Kasumi-1 (cell line): ENCODE data around the gene SP140.
"Not testable (repeated sequence)": the region's sequence is repeated elsewhere in the genome, so short reads cannot be mapped to it uniquely, and the experiment has no call there.

Experiments used
- DNase-seq, 2 experiments: peaks; one replicate each; lab custom pipeline; 2025; lab: John Stamatoyannopoulos, UW

SP140 gene

GRCh38 chr2:230326453-230327417, 101.2 kb downstream of the SP140 start, which contains the start of gene SP140L:
Gene SP140L, plus strand, starts transcription at chr2:230327193. Its CDS starts 77 bp downstream, at chr2:230327270.
- DNase-seq, result peak; percentile 49 to 57

DNA sequence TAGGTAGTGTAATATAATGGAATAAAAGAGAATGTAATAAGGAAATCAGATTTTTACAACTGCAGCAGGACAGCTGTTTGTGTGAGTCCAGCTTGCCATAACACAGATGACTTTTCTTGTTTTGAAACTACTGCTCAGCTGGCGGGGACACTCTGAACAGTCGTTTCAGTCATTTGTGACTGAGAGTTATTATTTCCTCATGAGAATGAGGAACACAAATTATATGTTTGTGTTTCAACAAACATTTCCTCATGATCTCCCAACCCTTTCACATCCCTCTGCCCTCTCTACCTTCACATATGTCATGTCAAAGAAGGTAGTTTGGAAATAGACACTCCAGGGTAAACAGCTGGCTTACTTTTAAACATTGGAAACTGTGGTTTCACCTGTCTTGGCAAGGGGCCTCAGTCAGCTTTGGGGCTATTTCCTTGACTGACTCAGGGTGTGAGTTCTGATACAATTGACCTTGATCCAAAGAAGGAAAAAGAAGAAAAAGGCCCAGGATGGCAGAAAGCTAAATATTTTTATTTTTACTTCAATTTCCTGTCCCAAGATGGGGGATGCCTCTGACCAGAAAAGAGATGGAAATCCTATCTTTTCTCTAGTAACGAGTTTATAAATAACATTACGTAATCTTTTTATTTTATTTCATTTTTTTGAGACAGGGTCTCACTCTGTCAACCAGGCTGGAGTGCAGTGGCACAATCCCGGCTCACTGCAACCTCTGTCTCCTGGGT, 102.0 kb downstream of the SP140 start:
- DNase-seq, result no peak

DNA sequence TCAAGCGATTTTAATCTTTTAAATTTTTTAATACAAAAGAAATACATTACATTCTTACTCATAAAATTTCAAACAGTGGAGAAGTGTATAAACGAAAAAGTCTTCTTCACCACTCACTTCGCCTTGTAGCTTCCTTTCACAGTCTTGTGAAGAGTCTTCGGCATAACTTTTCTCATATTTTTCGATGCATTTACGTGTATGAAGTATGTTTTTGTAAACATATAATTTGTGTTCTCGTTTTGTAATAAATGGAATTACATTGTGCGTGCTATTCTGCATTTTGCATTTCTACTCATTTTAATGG, 102.6 kb downstream of the SP140 start:
- no peak for DNase-seq

- no peak for DNase-seq
Measured at GRCh38 chr2:230329946-230330605, 104.5 kb downstream of the SP140 start.

GRCh38 chr2:230330725-230331124, 105.2 kb downstream of the SP140 start:
- DNase-seq, result no peak

- DNase-seq, result no peak
Measured at GRCh38 chr2:230335461-230335863, 109.9 kb downstream of the SP140 start.

DNA sequence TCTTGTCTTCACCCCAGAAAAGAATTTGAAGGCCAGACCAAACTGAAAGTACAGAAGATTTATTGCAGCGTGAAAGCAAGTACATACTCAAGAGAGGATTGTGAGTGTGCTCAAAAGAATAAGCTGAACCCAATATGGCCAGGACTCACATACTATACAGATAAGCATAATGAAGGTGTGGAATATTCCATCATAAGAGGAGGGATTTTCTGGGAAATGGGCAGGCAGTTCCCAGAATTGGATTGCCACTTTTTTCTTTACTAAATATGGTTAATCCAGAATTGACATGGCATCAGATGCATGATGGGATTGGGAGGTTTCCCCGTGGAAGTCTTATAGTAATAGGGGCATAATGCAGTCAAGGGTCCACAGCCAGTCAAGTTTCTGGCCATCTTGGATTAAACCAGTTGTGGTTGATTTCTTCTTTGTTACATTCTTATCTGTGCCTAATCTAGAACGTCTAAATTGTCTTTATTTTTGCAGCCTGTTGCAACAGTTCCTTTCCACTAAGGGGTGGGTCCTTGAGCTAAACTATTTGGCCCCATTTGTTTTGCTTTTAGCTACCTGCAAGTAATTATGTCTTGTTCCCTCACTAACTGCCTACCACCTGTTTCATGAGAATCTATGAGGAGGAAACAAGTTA, 110.4 kb downstream of the SP140 start:
- no peak for DNase-seq

- DNase-seq, result not testable (repeated sequence)
Measured at GRCh38 chr2:230341936-230342528, 116.5 kb downstream of the SP140 start.

DNA sequence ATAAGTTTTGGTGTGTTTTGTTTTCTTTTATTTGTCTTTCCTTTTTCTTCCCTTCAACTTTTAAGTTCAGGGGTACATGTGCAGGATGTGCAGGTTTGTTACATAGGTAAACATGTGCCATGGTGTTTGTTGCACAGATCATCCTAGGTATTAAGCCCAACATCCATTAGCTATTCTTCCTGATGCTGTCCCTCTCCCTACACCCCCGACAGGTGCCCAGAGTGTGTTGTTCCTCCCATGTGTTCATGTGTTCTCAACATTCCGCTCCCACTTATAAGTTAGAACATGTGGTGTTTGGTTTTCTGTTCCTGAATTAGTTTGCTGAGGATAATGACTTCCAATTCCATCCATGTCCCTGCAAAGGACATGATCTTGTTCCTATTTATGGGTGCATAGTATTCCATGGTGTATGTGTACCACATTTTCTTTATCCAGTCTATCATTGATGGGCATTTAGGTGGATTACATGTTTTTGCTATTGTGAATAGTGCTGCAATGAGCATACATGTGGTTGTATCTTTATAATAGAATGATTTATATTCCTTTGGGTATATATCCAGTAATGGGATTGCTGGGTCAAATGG, 117.6 kb downstream of the SP140 start:
- not testable (repeated sequence) for DNase-seq

DNA sequence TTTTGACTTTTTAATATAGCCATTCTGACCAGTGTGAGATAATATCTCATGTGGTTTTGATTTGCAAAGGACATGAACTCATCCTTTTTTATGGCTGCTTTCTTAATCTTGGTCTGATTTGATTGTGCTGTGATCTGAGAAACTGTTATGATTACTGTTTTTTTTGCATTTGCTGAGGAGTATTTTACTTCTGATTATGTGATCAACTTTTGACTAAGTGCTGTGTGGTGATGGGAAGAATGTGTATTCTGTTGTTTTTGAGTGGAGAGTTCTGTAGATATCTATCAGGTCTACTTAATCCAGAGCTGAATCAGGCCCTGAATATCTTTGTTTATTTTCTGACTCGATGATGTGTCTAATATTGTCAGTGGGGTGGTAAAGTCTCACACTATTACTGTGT, 118.2 kb downstream of the SP140 start:
- DNase-seq, result no peak

DNA sequence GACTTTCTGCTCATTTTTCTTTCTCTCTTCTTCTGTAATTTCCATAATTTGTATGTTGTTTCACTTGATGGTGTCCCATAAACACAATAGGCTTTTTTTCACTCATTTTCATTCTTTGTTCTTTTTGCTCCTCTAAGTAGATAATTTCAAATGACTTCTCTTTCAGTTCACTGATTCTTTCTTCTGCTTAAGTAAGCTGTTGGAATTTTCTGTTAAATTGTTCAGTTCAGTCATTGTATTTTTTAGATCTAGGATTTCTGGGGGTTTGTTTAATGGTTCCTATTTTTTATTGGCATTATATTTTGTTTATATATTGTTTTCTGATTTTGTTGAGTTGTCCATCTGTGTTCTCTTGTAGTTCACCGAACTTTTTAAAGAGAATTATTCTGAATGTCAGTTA, 120.9 kb downstream of the SP140 start:
- DNase-seq, result no peak

- no peak for DNase-seq
Measured at GRCh38 chr2:230346921-230347533, 121.5 kb downstream of the SP140 start.

DNA sequence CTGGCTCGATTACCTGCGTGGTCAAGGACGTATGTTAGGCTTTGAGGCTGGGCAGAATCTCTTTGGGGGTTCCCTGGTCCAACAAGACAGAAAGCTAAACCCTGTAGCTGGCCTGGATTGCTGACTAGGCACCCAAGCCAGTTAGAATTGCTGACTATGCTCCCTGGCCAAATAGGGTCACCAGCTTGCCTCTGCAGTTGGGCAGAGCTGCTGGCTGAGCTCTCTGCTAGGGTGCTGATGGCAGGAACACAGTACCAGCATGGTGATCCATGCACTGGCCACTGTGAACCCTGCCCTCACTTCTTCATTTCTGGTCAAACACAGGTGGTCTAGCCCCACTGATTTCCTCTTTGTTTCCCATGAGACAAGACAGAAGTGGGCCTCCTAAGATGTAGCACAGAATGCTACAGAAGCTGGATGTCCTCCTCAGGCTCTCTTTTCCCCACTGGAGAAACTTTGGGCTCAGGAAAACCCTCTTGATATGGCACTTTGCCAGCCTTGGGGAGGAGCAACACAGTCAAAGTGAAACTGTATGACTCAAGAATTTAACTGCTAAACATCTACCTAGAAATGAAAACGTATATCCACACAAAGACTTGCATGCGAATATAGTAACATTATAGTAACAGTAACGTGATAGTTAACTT, 122.2 kb downstream of the SP140 start:
- no peak for DNase-seq

DNA sequence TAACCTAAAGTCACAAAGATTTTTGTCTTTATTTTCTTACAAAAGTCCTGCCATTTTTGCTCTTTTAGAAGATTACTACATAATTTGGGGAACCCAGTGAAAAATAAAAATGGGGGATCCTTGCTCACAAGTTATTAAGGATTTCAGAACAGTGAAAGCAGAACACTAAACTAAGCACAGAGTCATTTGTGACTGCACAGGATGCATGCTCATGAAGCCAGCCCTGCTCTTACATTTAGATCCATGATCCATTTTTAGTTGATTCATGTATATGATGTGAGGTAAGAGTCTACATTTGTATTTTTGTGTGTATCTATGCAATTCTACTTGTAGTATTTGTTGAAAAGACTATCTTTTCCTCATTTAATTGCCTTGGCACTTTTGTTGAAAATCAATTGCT, 123.3 kb downstream of the SP140 start:
- DNase-seq, result no peak

- no peak for DNase-seq
Measured at GRCh38 chr2:230356084-230356483, 130.5 kb downstream of the SP140 start.

DNA sequence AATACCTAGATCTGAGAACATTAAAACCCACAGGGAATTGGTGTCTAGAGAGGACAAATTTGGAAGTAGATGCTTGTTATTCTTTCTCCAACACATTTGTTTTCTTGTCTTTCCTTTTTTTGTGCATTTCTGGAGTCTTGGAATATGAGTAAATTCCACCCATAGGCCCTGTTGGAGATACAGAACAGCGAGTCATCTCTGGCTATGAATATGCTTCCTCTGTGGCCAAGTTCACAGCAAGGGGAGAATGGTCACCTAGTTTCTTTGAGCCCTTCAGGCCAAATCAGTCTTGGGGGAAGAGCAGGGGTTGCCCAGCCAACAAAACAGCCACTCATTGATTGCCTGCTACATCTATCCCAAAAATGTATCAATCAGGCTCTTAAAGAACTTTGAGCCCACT, 132.8 kb downstream of the SP140 start:
- DNase-seq, result no peak

DNA sequence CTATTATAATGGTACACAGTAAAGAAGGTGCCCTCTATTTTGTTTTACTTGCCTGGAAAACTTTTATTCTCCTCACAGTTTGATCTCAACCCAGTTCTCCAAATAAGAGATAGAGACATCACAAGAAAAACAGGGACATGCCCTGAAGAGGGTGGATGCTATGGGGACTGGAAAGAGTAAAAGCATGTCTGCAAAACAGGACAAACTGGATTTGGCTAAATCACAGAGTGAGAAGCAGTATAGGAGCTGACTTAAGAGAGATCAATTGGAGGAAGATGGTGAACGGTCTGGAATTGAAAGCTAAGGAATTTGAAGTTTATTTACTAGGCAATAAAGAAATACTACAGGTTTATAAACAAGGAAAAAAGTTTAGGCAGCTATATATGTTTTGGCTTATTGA, 134.5 kb downstream of the SP140 start:
- DNase-seq, result no peak

DNA sequence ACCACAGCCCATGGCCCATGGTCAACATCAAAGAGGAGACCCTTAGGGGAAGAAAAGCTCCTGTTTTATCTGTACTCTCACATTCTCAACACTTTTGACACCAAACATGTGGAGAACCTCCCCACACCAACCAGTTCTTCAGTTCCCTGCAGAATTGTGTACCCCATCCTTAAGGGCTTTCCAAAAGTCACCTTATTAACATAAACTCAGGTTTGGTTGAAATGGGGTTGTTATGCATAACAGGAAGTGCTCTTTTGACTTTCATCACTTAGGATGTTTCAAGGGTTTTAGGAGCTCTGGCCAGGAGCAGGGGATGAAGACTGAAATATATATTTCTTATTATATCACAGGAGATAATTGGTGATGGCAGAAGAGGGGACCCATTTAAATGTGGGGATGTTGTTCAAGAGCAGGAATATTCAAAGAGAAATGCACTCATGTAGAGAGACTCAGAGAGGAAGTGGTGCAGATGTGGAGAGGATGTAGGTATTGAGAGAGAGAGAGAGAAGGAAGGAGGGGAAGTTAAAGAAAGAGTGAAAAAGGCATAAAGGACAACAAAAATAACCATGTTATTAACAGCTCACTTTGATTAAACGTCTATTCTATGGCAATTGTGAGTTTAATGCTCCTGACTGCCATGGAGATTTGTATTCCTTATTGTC, 136.6 kb downstream of the SP140 start:
- DNase-seq, result no peak
